BE2C (cell line): Measurements from ENCODE around the gene KCNQ5.

ENCODE experiments used
- DNase-seq: peaks from one replicate; pipeline ENCODE4 v3.0.0-alpha.2; 2020
- H3K27me3 ChIP-seq: fragments of 250-450 bp; sonication (Bioruptor Pico); 2 replicates; pipeline ENCODE4 v1.5.1; 2020; ENCODE audit warnings: mild to moderate bottlenecking
- H3K36me3 ChIP-seq: fragments of 250-450 bp; sonication (Bioruptor Pico); 2 replicates; pipeline ENCODE4 v1.5.1; 2020; ENCODE audit warnings: mild to moderate bottlenecking
- H3K4me1 ChIP-seq: fragments of 250-450 bp; sonication (Bioruptor Pico); 2 replicates; pipeline ENCODE4 v1.5.1; 2020
- H3K4me3 ChIP-seq: 2 replicates; pipeline ENCODE4 v1.5.1; 2011; ENCODE audit warnings: low read depth, low read length
- H3K9me3 ChIP-seq: fragments of 250-450 bp; sonication (Bioruptor Pico); 2 replicates; pipeline ENCODE4 v1.5.1; 2020
- TF ChIP-seq, protein P1 (sequence below): IDR thresholded peaks from 2 replicates; pipeline ENCODE4 v1.5.1; 2012; ENCODE audit warnings: mild to moderate bottlenecking, low read depth, low read length

KCNQ5 gene

GRCh38 chr6:72675396-72675795 is 53.5 kb downstream of the KCNQ5 start:
- no peak for DNase-seq

GRCh38 chr6:72676995-72677394 is 55.1 kb downstream of the KCNQ5 start:
- Histone ChIP-seq H3K4me3 (no peak overlapping the region), H3K4me1 (peaks cover 2% of the 10 kb centered on the region; the same call in 1 of the 2 replicates), H3K36me3 (no peaks in the 10 kb centered on the region), H3K9me3 (no peaks in the 10 kb centered on the region), H3K27me3 (no peaks in the 10 kb centered on the region)
- TF ChIP-seq, protein P1, sequence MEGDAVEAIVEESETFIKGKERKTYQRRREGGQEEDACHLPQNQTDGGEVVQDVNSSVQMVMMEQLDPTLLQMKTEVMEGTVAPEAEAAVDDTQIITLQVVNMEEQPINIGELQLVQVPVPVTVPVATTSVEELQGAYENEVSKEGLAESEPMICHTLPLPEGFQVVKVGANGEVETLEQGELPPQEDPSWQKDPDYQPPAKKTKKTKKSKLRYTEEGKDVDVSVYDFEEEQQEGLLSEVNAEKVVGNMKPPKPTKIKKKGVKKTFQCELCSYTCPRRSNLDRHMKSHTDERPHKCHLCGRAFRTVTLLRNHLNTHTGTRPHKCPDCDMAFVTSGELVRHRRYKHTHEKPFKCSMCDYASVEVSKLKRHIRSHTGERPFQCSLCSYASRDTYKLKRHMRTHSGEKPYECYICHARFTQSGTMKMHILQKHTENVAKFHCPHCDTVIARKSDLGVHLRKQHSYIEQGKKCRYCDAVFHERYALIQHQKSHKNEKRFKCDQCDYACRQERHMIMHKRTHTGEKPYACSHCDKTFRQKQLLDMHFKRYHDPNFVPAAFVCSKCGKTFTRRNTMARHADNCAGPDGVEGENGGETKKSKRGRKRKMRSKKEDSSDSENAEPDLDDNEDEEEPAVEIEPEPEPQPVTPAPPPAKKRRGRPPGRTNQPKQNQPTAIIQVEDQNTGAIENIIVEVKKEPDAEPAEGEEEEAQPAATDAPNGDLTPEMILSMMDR: no peak
- DNase-seq: no peak

More at GRCh38 chr6:72675396-72675795, 53.5 kb downstream of the KCNQ5 start:
- H3K27me3 ChIP-seq: no peaks in the 10 kb centered on the region
- no peaks in the 10 kb centered on the region for H3K36me3 ChIP-seq
- no peaks in the 10 kb centered on the region for H3K9me3 ChIP-seq
- TF ChIP-seq, protein P1: no peak
- no peak overlapping the region for H3K4me3 ChIP-seq
- peaks cover 2% of the 10 kb centered on the region; the same call in 1 of the 2 replicates for H3K4me1 ChIP-seq

DNA sequence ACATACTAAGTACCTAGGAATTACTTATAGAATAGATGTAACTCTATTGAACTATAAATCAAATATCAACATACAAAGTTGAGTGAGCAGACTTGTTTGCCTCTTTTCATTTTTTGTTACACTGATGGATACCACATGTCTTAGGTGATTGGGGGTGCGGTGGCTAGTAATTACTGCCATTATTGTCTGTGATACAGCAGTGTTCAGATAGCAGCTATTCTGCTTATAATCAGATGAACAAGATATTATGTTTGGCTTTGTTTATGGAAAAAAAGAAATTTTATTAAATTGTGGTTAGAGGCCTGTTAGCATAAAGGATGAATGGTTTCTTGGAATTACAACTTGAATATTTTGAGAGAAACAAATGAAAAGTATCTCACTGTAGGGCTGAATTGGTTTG is 55.9 kb downstream of the KCNQ5 start:
- DNase-seq: no peak
- no peak overlapping the region for H3K4me3 ChIP-seq
- no peaks in the 10 kb centered on the region for H3K27me3 ChIP-seq
- no peaks in the 10 kb centered on the region for H3K9me3 ChIP-seq
- H3K4me1 ChIP-seq: peaks cover 2% of the 10 kb centered on the region; the same call in 1 of the 2 replicates
- no peaks in the 10 kb centered on the region for H3K36me3 ChIP-seq
- TF ChIP-seq, protein P1: no peak

- no peaks in the 10 kb centered on the region for H3K4me1 ChIP-seq
- TF ChIP-seq, protein P1: no peak
- no peaks in the 10 kb centered on the region for H3K9me3 ChIP-seq
- no peak overlapping the region for H3K4me3 ChIP-seq
- no peak for DNase-seq
- H3K27me3 ChIP-seq: no peaks in the 10 kb centered on the region
- no peaks in the 10 kb centered on the region for H3K36me3 ChIP-seq
Observed at GRCh38 chr6:72683797-72684196, 61.9 kb downstream of the KCNQ5 start.

GRCh38 chr6:72689107-72689954 is 67.5 kb downstream of the KCNQ5 start:
- Histone ChIP-seq H3K9me3 (no peaks in the 10 kb centered on the region), H3K4me1 (no peaks in the 10 kb centered on the region), H3K27me3 (no peaks in the 10 kb centered on the region), H3K36me3 (no peaks in the 10 kb centered on the region), H3K4me3 (no peak overlapping the region)
- TF ChIP-seq, protein P1: no peak
- DNase-seq: no peak

DNA sequence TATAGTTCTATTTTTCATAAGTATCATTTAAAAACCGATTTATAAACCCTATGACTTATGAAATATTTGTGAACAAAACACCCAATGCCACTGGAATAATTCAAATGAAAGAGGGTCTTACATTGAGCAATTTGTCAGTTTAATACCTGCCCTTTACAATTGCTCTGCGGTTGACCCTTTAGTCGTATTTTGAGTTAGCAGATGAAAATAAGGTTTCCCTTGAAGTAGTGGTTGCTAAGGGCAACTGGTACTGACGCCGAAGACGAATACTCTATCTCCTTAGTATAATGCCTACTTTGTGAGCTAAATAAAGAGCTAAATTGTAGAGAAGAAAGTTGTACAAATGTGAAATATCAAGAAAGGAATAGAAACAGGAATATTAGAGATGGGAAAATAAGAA is 69.4 kb downstream of the KCNQ5 start:
- no peak for DNase-seq
- no peaks in the 10 kb centered on the region for H3K36me3 ChIP-seq
- TF ChIP-seq, protein P1: no peak
- H3K4me1 ChIP-seq: no peaks in the 10 kb centered on the region
- H3K4me3 ChIP-seq: no peak overlapping the region
- no peaks in the 10 kb centered on the region for H3K27me3 ChIP-seq
- H3K9me3 ChIP-seq: no peaks in the 10 kb centered on the region
